ENCODE data around the gene RNF13. TPM values are rescaled to one million over a fixed set of nuclear protein-coding genes. Genes with fewer than 3 reads are reported as not detected.

Gene RNF13
- total RNA-seq, 4 donors from 2014 or later, result 48.3 to 63.6 (median 56.9) TPM

- ATAC-seq (no peak), DNase-seq (no peak)
- Histone ChIP-seq H3K9me3 (no peaks in the 10 kb centered on the region), H3K36me3 (no peaks in the 10 kb centered on the region), H3K4me1 (no peaks in the 10 kb centered on the region), H3K27ac (no peak overlapping the region), H3K27me3 (peaks cover 0 to 2% (median 0%) of the 10 kb centered on the region in 3 donors), H3K4me3 (no peak overlapping the region)
- TF ChIP-seq CTCF (IDR thresholded peaks at IDR 0.05 in 4 of 5, conservative IDR thresholded peaks at IDR 0.05 in 1 of 5), result no peak
- TF ChIP-seq POLR2A (IDR thresholded peaks at IDR 0.05), result no peak
- in situ Hi-C loops (cut with MboI; ENCODE audit: low sequenced_read_pairs in 4 of 4), result no loop called here
- intact Hi-C loops (cut with DNase I; ENCODE audit: low total_unique reads), result no loop called here
These were observed 45.3 kb upstream of the RNF13 start for GRCh38 chr3:149767720-149768119.

- no peak for DNase-seq
- TF ChIP-seq POLR2A (IDR thresholded peaks at IDR 0.05), result no peak
- TF ChIP-seq CTCF (IDR thresholded peaks at IDR 0.05 in 4 of 5, conservative IDR thresholded peaks at IDR 0.05 in 1 of 5), result no peak
- in situ Hi-C loops (cut with MboI; ENCODE audit: low sequenced_read_pairs in 4 of 4) (no loop called here), intact Hi-C loops (cut with DNase I; ENCODE audit: low total_unique reads) (no loop called here)
- Histone ChIP-seq H3K27me3 (peaks cover 0 to 2% (median 0%) of the 10 kb centered on the region in 3 donors), H3K4me3 (no peak overlapping the region), H3K27ac (no peak overlapping the region), H3K36me3 (no peaks in the 10 kb centered on the region), H3K9me3 (no peaks in the 10 kb centered on the region), H3K4me1 (no peaks in the 10 kb centered on the region)
- ATAC-seq, result no peak
These were observed 44.3 kb upstream of the RNF13 start for GRCh38 chr3:149768704-149769103.

GRCh38 chr3:149770246-149770645 is 42.8 kb upstream of the RNF13 start:
- Histone ChIP-seq H3K36me3 (no peaks in the 10 kb centered on the region), H3K4me1 (no peaks in the 10 kb centered on the region), H3K27me3 (no peaks in the 10 kb centered on the region), H3K4me3 (no peak overlapping the region), H3K27ac (no peak overlapping the region), H3K9me3 (no peaks in the 10 kb centered on the region)
- no peak for TF ChIP-seq POLR2A (IDR thresholded peaks at IDR 0.05)
- no peak for TF ChIP-seq CTCF (IDR thresholded peaks at IDR 0.05 in 4 of 5, conservative IDR thresholded peaks at IDR 0.05 in 1 of 5)
- DNase-seq, result no peak
- ATAC-seq, result no peak
- intact Hi-C loops (cut with DNase I; ENCODE audit: low total_unique reads) (loop anchor here (10.0 kb wide), 1 partner anchor 255 kb away; no protein-coding TSS in a partner anchor), in situ Hi-C loops (cut with MboI; ENCODE audit: low sequenced_read_pairs in 4 of 4) (no loop called here)

GRCh38 chr3:149771652-149772271 is 41.3 kb upstream of the RNF13 start:
- no peaks in the 10 kb centered on the region for H3K27me3 ChIP-seq
- TF ChIP-seq POLR2A (IDR thresholded peaks at IDR 0.05) (no peak), CTCF (IDR thresholded peaks at IDR 0.05 in 4 of 5, conservative IDR thresholded peaks at IDR 0.05 in 1 of 5) (peak; percentile 43 to 71 (median 50))
- in situ Hi-C loops (cut with MboI; ENCODE audit: low sequenced_read_pairs in 4 of 4), result no loop called here
- peak in 1 of 2 donors; percentile 15 for DNase-seq
- intact Hi-C loops (cut with DNase I; ENCODE audit: low total_unique reads), result loop anchor here (10.0 kb wide), 1 partner anchor 257 kb away; no protein-coding TSS in a partner anchor
- no peaks in the 10 kb centered on the region for H3K36me3 ChIP-seq
- H3K27ac ChIP-seq, result no peak overlapping the region
- no peaks in the 10 kb centered on the region for H3K4me1 ChIP-seq
- H3K4me3 ChIP-seq, result no peak overlapping the region
- H3K9me3 ChIP-seq, result no peaks in the 10 kb centered on the region
- no peak for ATAC-seq

Measured in gastrocnemius medialis (tissue), 4 donors.